Neutrophil (primary cell): ENCODE measurements around the gene BUB3.

Experiments used
- H3K27ac ChIP-seq: fragments of 200-600 bp; sonication (generic); 2 replicates; pipeline ENCODE4 v1.5.1; 2016; ENCODE audit warnings: mild to moderate bottlenecking, moderate library complexity
- H3K27me3 ChIP-seq: fragments of 200-600 bp; sonication (generic); 2 replicates; pipeline ENCODE4 v1.6.0; 2016; ENCODE audit warnings: mild to moderate bottlenecking
- H3K36me3 ChIP-seq: fragments of 200-600 bp; sonication (generic); 2 replicates; pipeline ENCODE4 v1.5.1; 2017
- H3K4me1 ChIP-seq, 2 experiments: fragments of 200-600 bp in 1 of 2; sonication (generic) in 1 of 2; 1 replicate in 1 of 2; 2 replicates in 1 of 2; pipeline versions ENCODE4 v1.5.1 to v1.6.1; 2013 to 2016; ENCODE audit warnings: low read depth in 1 of 2, low read length in 1 of 2, mild to moderate bottlenecking in 1 of 2, moderate library complexity in 1 of 2; ENCODE audit not compliant: control insufficient read depth in 1 of 2, insufficient read depth in 1 of 2
- H3K4me3 ChIP-seq, 2 experiments: fragments of 200-600 bp in 1 of 2; sonication (generic) in 1 of 2; 1 replicate in 1 of 2; 2 replicates in 1 of 2; pipeline ENCODE4 v1.5.1; 2013 to 2016; ENCODE audit warnings: low read depth in 1 of 2, low read length in 1 of 2, mild to moderate bottlenecking in 1 of 2, moderate library complexity in 1 of 2
- H3K9me3 ChIP-seq: fragments of 200-600 bp; sonication (generic); 2 replicates; pipeline ENCODE4 v1.5.1; 2016
- TF ChIP-seq, protein P1 (sequence below): fragments of 200-600 bp; sonication (generic); IDR thresholded peaks from 2 replicates; pipeline ENCODE4 v1.5.1; 2016; ENCODE audit warnings: antibody characterized with exemption

The BUB3 gene

DNA sequence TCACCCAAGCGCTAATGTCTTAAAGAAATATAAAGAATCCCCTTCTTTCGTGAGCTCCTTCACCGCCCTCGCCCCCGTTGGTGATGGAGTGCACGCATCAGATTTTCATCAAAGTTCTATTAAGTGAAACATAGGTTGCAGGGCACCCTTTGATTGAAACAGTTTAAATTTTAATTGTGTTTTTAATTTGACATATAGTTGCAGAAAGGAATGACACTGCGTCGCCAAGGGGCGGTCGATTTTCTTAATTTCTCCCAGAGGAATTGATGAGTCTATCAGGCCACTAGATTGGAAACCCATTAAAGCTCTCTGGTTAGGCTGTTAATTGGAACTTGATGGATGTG is 10.4 kb upstream of the BUB3 start:
- TF ChIP-seq, protein P1, sequence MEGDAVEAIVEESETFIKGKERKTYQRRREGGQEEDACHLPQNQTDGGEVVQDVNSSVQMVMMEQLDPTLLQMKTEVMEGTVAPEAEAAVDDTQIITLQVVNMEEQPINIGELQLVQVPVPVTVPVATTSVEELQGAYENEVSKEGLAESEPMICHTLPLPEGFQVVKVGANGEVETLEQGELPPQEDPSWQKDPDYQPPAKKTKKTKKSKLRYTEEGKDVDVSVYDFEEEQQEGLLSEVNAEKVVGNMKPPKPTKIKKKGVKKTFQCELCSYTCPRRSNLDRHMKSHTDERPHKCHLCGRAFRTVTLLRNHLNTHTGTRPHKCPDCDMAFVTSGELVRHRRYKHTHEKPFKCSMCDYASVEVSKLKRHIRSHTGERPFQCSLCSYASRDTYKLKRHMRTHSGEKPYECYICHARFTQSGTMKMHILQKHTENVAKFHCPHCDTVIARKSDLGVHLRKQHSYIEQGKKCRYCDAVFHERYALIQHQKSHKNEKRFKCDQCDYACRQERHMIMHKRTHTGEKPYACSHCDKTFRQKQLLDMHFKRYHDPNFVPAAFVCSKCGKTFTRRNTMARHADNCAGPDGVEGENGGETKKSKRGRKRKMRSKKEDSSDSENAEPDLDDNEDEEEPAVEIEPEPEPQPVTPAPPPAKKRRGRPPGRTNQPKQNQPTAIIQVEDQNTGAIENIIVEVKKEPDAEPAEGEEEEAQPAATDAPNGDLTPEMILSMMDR: no peak
- H3K4me3 ChIP-seq: no peak overlapping the region
- no peak overlapping the region for H3K27ac ChIP-seq
- H3K36me3 ChIP-seq: no peaks in the 10 kb centered on the region
- H3K9me3 ChIP-seq: no peaks in the 10 kb centered on the region
- H3K27me3 ChIP-seq: peaks cover 100% of the 10 kb centered on the region
- peaks cover 0 to 17% of the 10 kb centered on the region in 2 experiments for H3K4me1 ChIP-seq

- TF ChIP-seq, protein P1: no peak
- Histone ChIP-seq H3K27me3 (peaks cover 100% of the 10 kb centered on the region), H3K4me1 (peaks cover 9 to 28% of the 10 kb centered on the region in 2 experiments), H3K9me3 (no peaks in the 10 kb centered on the region), H3K4me3 (no peak overlapping the region), H3K27ac (no peak overlapping the region), H3K36me3 (no peaks in the 10 kb centered on the region)
Observed at GRCh38 chr10:123144697-123145541, 9.3 kb upstream of the BUB3 start.

DNA sequence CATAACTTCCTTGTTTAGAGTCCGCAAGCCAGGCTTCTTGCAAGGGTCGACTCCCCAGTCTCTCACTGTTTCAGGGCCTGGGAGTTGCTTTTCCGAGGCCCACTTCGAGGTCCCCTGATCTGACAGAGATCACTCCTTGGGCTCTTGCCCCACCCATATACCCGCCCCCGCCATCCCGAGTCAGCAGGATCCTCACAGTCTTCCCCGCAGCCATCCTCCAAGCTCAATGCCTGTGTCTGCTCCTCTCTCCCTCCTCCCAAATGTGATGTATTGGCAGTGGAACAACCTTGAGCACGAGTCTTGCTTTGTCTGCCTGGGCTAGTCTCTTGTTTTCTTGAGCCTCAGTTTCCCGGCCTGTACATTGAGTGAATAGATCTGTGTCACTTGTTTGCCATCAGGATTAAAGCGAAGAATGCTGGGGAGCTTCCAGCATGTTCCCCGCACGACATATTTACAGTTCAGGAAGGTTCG is 8.6 kb upstream of the BUB3 start:
- Histone ChIP-seq H3K4me3 (no peak overlapping the region), H3K27me3 (peaks cover 100% of the 10 kb centered on the region), H3K9me3 (no peaks in the 10 kb centered on the region), H3K36me3 (no peaks in the 10 kb centered on the region), H3K27ac (no peak overlapping the region), H3K4me1 (peaks cover 14 to 35% of the 10 kb centered on the region in 2 experiments)
- TF ChIP-seq, protein P1: no peak

DNA sequence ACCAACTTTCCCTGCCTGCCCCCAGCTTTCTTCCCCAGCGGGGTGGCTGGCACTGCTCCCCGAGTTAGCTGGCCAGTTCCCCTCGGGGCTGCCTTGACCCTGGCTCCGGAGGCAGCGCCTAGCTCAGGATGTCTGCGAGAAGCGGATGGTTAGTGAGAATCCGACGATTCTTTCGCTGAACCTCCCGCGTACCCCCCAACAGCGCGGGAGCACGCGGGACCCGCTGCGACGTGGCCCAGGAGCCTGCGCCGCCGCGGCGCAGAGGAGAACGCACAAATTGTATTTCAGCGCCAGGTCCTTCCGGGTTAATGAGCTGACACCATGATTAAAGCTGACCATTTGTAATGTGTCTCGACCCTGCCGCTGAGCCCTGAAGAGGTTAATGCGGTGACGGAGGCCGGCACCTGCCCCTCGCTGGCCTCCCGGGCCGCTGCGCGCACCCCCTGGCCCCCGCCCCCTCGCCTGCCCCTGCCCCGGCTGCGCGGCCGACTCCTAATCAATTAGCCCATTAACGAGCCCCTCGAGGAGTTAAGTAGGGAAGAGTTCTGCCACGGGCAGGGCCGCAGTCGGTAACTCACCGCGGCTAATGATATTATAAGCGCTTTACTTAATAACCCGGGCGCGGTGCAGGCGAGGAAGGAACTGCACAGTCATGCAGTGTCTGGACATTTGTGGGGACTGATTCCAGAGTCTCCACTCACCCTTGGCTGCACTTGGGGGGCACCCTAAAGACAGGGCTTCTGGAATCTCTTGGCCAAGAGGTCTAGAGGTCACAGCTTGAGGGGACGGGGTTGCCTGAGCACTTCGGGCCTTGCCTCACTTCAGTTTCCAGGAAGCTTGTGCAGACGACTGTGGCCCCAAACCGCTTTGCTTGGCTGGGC is 7.9 kb upstream of the BUB3 start:
- Histone ChIP-seq H3K27me3 (peaks cover 100% of the 10 kb centered on the region), H3K9me3 (no peaks in the 10 kb centered on the region), H3K4me1 (peaks cover 21 to 42% of the 10 kb centered on the region in 2 experiments), H3K27ac (no peak overlapping the region), H3K4me3 (no peak overlapping the region), H3K36me3 (no peaks in the 10 kb centered on the region)
- TF ChIP-seq, protein P1: no peak

- peaks cover 100% of the 10 kb centered on the region for H3K27me3 ChIP-seq
- TF ChIP-seq, protein P1: no peak
- H3K27ac ChIP-seq: no peak overlapping the region
- no peaks in the 10 kb centered on the region for H3K9me3 ChIP-seq
- no peak overlapping the region for H3K4me3 ChIP-seq
- peaks cover 24 to 45% of the 10 kb centered on the region in 2 experiments for H3K4me1 ChIP-seq
- H3K36me3 ChIP-seq: no peaks in the 10 kb centered on the region
Observed at GRCh38 chr10:123146894-123147634, 7.1 kb upstream of the BUB3 start.
